GM18502 (cell line): ENCODE data around the gene MICAL2.

Experiments
- ATAC-seq: cut with Tn5 transposase; IDR thresholded peaks from one replicate; pipeline ENCODE4 v1.9.1; 2021; ENCODE audit warnings: mild to moderate bottlenecking; ENCODE audit not compliant: unreplicated experiment, poor library complexity

MICAL2 gene

GRCh38 chr11:12075822-12076821 lies 34.3 kb upstream of the MICAL2 start:
- no peak for ATAC-seq

- ATAC-seq = no peak
Observed at GRCh38 chr11:12076840-12077534, 33.4 kb upstream of the MICAL2 start.

GRCh38 chr11:12077535-12078280 lies 32.7 kb upstream of the MICAL2 start:
- no peak for ATAC-seq

GRCh38 chr11:12079726-12080556 lies 30.4 kb upstream of the MICAL2 start:
- ATAC-seq = no peak

GRCh38 chr11:12083380-12083779 lies 27.0 kb upstream of the MICAL2 start:
- no peak for ATAC-seq

- ATAC-seq = no peak
Observed at GRCh38 chr11:12084256-12084655, 26.1 kb upstream of the MICAL2 start.

- ATAC-seq = no peak
Observed at GRCh38 chr11:12085371-12086251, 24.8 kb upstream of the MICAL2 start.

- ATAC-seq = no peak
Observed at GRCh38 chr11:12086271-12087074, 23.9 kb upstream of the MICAL2 start.

- peak; percentile 75 for ATAC-seq
Observed at GRCh38 chr11:12087075-12088004, 23.1 kb upstream of the MICAL2 start.

GRCh38 chr11:12088047-12088481 lies 22.3 kb upstream of the MICAL2 start:
- no peak for ATAC-seq

- no peak for ATAC-seq
Observed at GRCh38 chr11:12088531-12088930, 21.9 kb upstream of the MICAL2 start.

GRCh38 chr11:12089041-12089440 lies 21.3 kb upstream of the MICAL2 start:
- ATAC-seq = no peak

GRCh38 chr11:12089473-12089872 lies 20.9 kb upstream of the MICAL2 start:
- no peak for ATAC-seq

GRCh38 chr11:12090061-12090591 lies 20.3 kb upstream of the MICAL2 start:
- no peak for ATAC-seq

GRCh38 chr11:12090761-12091258 lies 19.6 kb upstream of the MICAL2 start:
- no peak for ATAC-seq

GRCh38 chr11:12091956-12092558 lies 18.3 kb upstream of the MICAL2 start:
- ATAC-seq = no peak
